Endothelial cell of umbilical vein (primary cell): ENCODE data around the gene ISM2.
"Not testable (repeated sequence)": the region's sequence is repeated elsewhere in the genome, so short reads cannot be mapped to it uniquely, and the experiment has no call there.

Experiments
- CTCF ChIP-seq, 2 donors: IDR thresholded peaks; 1 replicate in 1 of 2; 2 replicates in 1 of 2; pipeline ENCODE4 v1.5.1; 2011; ENCODE audit warnings: low read length in 2 of 2, mild to moderate bottlenecking in 2 of 2, moderate library complexity in 2 of 2, control low read depth in 1 of 2, inconsistent platforms in 1 of 2, low read depth in 1 of 2; ENCODE audit not compliant: insufficient read depth in 1 of 2; ENCODE audit errors: extremely low read depth in 1 of 2
- EZH2 ChIP-seq: IDR thresholded peaks from 2 replicates; pipeline ENCODE4 v1.6.1; 2012; ENCODE audit warnings: borderline replicate concordance, low read depth, mild to moderate bottlenecking, moderate library complexity, low read length, inconsistent platforms; ENCODE audit not compliant: severe bottlenecking
- FOS ChIP-seq: IDR thresholded peaks from 2 replicates; pipeline ENCODE4 v1.6.1; 2011; ENCODE audit warnings: mild to moderate bottlenecking, low read length, moderate library complexity, borderline replicate concordance; ENCODE audit not compliant: insufficient read depth
- JUN ChIP-seq: IDR thresholded peaks from 2 replicates; pipeline ENCODE4 v1.6.1; 2011; ENCODE audit warnings: borderline replicate concordance, low read depth; ENCODE audit not compliant: insufficient read length, insufficient read depth
- POLR2A ChIP-seq: IDR thresholded peaks from 2 replicates; pipeline ENCODE4 v1.6.1; 2012; ENCODE audit warnings: low read depth, mild to moderate bottlenecking, control low read depth, low read length
- POLR2AphosphoS5 ChIP-seq: IDR thresholded peaks from 2 replicates; pipeline ENCODE4 v1.6.1; 2012; ENCODE audit warnings: low read depth, mild to moderate bottlenecking, control low read depth, low read length, moderate library complexity; ENCODE audit not compliant: insufficient read depth
- TF ChIP-seq, protein P1 (sequence below): IDR thresholded peaks from 2 replicates; pipeline ENCODE4 v1.6.1; 2011; ENCODE audit not compliant: insufficient read depth, insufficient read length

DNA sequence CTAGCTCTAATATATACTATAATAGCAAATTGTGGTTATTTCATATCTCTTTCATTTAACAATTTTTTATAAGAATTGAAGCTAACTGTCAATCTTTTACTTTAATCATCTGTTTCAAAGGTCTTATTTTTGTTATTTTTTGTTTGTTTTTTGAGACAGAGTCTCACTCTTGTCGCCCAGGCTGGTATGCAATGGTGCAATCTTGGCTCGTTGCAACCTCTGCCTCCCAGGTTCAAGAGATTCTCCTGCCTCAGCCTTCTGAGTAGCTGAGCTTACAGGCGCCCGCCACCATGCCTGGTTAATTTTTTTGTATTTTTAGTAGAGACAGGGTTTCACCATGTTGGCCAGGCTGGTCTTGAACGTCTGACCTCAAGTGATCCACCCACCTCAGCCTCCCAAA is 30.1 kb upstream of the ISM2 start:
- not testable (repeated sequence) for TF ChIP-seq CTCF (IDR thresholded peaks at IDR 0.05; ENCODE audit: extremely low read depth in 1 of 2, insufficient read depth in 1 of 2, low read depth in 1 of 2, low read length in 2 of 2); EZH2; FOS; POLR2AphosphoS5; POLR2A; JUN
- TF ChIP-seq, protein P1, sequence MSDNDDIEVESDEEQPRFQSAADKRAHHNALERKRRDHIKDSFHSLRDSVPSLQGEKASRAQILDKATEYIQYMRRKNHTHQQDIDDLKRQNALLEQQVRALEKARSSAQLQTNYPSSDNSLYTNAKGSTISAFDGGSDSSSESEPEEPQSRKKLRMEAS, result not testable (repeated sequence)
